Small intestine (tissue), 4 donors: ENCODE data around the gene CNOT10. TPM values are rescaled to one million over a fixed set of nuclear protein-coding genes. Genes with fewer than 3 reads are reported as not detected.

ENCODE experiments used
- polyA plus RNA-seq, 4 donors: library from polyadenylated mRNA; stranded (reverse) in 3 of 4; unstranded in 1 of 4; fragments of 200-250 nt in 3 of 4; fragments of 120-200 nt in 1 of 4; gene quantifications; one replicate each; pipeline versions ENCODE4 v1.2.1 to v1.2.3, GENCODE V29; 2013
- donor health status: healthy with polysubstance abuse.
- donor health status: Bipolar disorder and iron deficiency.
- donor health status: healthy.

Gene CNOT10
- polyA plus RNA-seq, 4 donors = 12.7 to 35.0 (median 15.7) TPM

Other genes starting within 250 kb of the CNOT10 start
- 10 to 100 TPM in 2 of 4 donors, 1 to 10 TPM in 2; 7.3 to 55.7 (median 17.6) TPM for gene CMTM6, start 182.3 kb upstream of the CNOT10 start, polyA plus RNA-seq
- gene DYNC1LI1, start 114.3 kb upstream of the CNOT10 start, polyA plus RNA-seq = 10 to 100 TPM; 20.2 to 39.3 (median 26.4) TPM
- gene TRIM71, start 132.8 kb downstream of the CNOT10 start, polyA plus RNA-seq = 1 to 10 TPM in 1 of 4 donors, under 1 TPM in 1, not detected in 2; 0.01 to 10.0 TPM